Keratinocyte (primary cell): ENCODE measurements around the gene PGA4. TPM values are rescaled to one million over a fixed set of nuclear protein-coding genes. Genes with fewer than 3 reads are reported as not detected.
"Not testable (repeated sequence)": the region's sequence is repeated elsewhere in the genome, so short reads cannot be mapped to it uniquely, and the experiment has no call there.

ENCODE experiments used
- DNase-seq: peaks from one replicate; pipeline ENCODE4 v3.0.0-alpha.2; 2011; ENCODE audit warnings: low read depth, missing footprints, low spot score
- FAIRE-seq: peaks from 2 replicates; lab custom pipeline; 2011; peaks lifted over from hg19 to GRCh38; lab: Jason Lieb, UNC
- H2AFZ ChIP-seq: 2 replicates; pipeline ENCODE4 v1.6.0; 2012; ENCODE audit warnings: low read length, control low read depth, inconsistent platforms; ENCODE audit not compliant: control insufficient read depth
- H3K27ac ChIP-seq: 2 replicates; pipeline ENCODE4 v1.5.1; 2011; ENCODE audit warnings: low read length; ENCODE audit not compliant: control insufficient read depth, insufficient read depth
- H3K27me3 ChIP-seq: 3 replicates; pipeline ENCODE4 v1.6.0; 2011; ENCODE audit warnings: low read length; ENCODE audit not compliant: control insufficient read depth, insufficient read depth; ENCODE audit errors: extremely low read depth
- H3K36me3 ChIP-seq, 2 experiments: 2 replicates in 1 of 2; 3 replicates in 1 of 2; pipeline ENCODE4 v1.5.1; 2011; ENCODE audit warnings: low read length in 2 of 2, mild to moderate bottlenecking in 1 of 2; ENCODE audit not compliant: control insufficient read depth in 2 of 2, insufficient read depth in 2 of 2; ENCODE audit errors: extremely low read depth in 1 of 2
- H3K4me1 ChIP-seq: 3 replicates; pipeline ENCODE4 v1.5.1; 2011; ENCODE audit warnings: low read length; ENCODE audit not compliant: control insufficient read depth, insufficient read depth; ENCODE audit errors: extremely low read depth
- H3K4me2 ChIP-seq: 3 replicates; pipeline ENCODE4 v1.6.0; 2011; ENCODE audit warnings: low read depth, low read length; ENCODE audit not compliant: control insufficient read depth, insufficient read depth; ENCODE audit errors: extremely low read depth
- H3K4me3 ChIP-seq, 3 experiments: fragments of 200-600 bp in 1 of 3; sonication (generic) in 1 of 3; 2 replicates in 2 of 3; 3 replicates in 1 of 3; pipeline ENCODE4 v1.5.1; 2011 to 2016; ENCODE audit warnings: low read length in 3 of 3, mild to moderate bottlenecking in 3 of 3, control low read depth in 2 of 3, inconsistent platforms in 1 of 3, low read depth in 1 of 3, mixed read lengths in 1 of 3, mixed run types in 1 of 3, moderate library complexity in 1 of 3; ENCODE audit not compliant: control insufficient read depth in 2 of 3, insufficient read depth in 2 of 3; ENCODE audit errors: extremely low read depth in 1 of 3
- H3K79me2 ChIP-seq: 2 replicates; pipeline ENCODE4 v1.6.0; 2012; ENCODE audit warnings: low read length; ENCODE audit not compliant: control insufficient read depth, insufficient read depth
- H3K9ac ChIP-seq: 3 replicates; pipeline ENCODE4 v1.6.0; 2011; ENCODE audit warnings: low read length; ENCODE audit not compliant: control insufficient read depth, insufficient read depth; ENCODE audit errors: extremely low read depth
- H3K9me1 ChIP-seq: 3 replicates; pipeline ENCODE4 v1.6.0; 2011; ENCODE audit warnings: low read length; ENCODE audit not compliant: control insufficient read depth, insufficient read depth; ENCODE audit errors: extremely low read depth
- H3K9me3 ChIP-seq: 2 replicates; pipeline ENCODE4 v1.5.1; 2012; ENCODE audit warnings: low read depth, low read length; ENCODE audit not compliant: control insufficient read depth
- H4K20me1 ChIP-seq: 3 replicates; pipeline ENCODE4 v1.6.0; 2011; ENCODE audit warnings: low read length; ENCODE audit not compliant: control insufficient read depth, insufficient read depth; ENCODE audit errors: extremely low read depth
- CTCF ChIP-seq, 3 experiments: IDR thresholded peaks in 1 of 3; conservative IDR thresholded peaks in 1 of 3; optimal IDR thresholded peaks in 1 of 3; 2 replicates in 2 of 3; 3 replicates in 1 of 3; pipeline versions ENCODE3 to v1.5.1; 2011; ENCODE audit warnings: low read length in 3 of 3, mild to moderate bottlenecking in 3 of 3, moderate library complexity in 2 of 3, control low read depth in 1 of 3, inconsistent platforms in 1 of 3; ENCODE audit not compliant: insufficient read depth in 2 of 3; ENCODE audit errors: extremely low read depth in 1 of 3
- EZH2 ChIP-seq: IDR thresholded peaks from one replicate; pipeline ENCODE4 v1.6.1; 2012; ENCODE audit warnings: inconsistent platforms, mild to moderate bottlenecking, low read length, moderate library complexity
- dilution Hi-C: fragments of 300-500 bp; cut with MboI; formaldehyde crosslinking; loops from one replicate; pipeline ENCODE4 v1.7.0; 2020; ENCODE audit warnings: low sequenced_read_pairs; ENCODE audit not compliant: extremely low pct_ligation_motif_present
- polyA plus RNA-seq, 5 experiments: library from polyadenylated mRNA; depleted of rRNA in 3 of 5; stranded (reverse) in 3 of 5; stranded (forward) in 1 of 5; unstranded in 1 of 5; fragments of >200 nt; gene quantifications; 1 replicate in 1 of 5; 2 replicates in 3 of 5; 3 replicates in 1 of 5; pipeline versions ENCODE4 v1.2.1 to v1.2.3, GENCODE V29; 2011 to 2012; ENCODE audit warnings: missing spikeins in 2 of 5, low read depth in 1 of 5, low replicate concordance in 1 of 5

The PGA4 gene
- polyA plus RNA-seq, 1 donor (not counting 4 experiments of a cell fraction or from before 2014, with no cell fraction given), result not detected

DNA sequence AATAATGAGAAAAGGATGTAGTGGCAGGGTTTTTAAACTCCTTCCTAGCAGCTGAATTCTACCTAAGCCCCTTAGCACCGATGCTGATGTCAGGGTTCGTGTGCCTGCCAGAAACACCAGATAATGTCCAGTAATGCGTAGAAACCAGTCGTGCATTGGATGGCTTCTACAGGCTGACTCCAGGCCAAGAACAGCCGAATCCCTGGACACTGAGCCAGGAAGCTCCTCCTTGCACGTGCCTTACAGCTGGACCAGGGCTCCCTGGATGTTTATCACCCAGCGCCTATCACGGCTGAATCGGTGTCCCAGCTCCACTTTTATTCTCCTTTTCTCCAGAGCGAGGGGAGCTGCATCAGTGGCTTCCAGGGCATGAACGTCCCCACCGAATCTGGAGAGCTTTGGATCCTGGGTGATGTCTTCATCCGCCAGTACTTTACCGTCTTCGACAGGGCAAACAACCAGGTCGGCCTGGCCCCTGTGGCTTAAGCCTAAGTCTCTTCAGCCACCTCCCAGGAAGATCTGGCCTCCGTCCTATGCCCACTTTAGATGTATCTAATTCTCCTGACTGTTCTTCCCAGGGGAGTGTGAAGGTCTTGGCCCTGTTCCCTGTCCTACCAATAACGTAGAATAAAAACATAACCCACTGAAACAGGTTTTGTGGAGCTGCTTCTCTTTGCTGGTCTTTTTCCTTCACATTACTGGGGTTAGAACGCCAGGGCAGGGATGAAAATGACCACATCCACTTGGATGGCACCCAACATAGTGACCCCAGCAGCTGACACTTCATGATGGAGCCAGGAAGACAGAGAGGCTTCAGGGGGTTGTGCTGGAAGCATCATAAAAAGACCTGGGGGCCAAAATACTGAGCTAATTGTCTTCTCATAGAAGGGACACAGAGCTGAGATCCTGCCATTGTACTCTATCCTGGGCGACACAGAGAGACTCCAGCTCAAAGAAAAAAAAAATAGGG is 28.9 kb downstream of the PGA4 start:
- H3K9ac ChIP-seq, H3K4me1 ChIP-seq, H4K20me1 ChIP-seq, H2AFZ ChIP-seq, H3K4me3 ChIP-seq, H3K27ac ChIP-seq, H3K9me3 ChIP-seq, H3K4me2 ChIP-seq, H3K79me2 ChIP-seq, DNase-seq, H3K9me1 ChIP-seq, FAIRE-seq, H3K27me3 ChIP-seq, dilution Hi-C loops, H3K36me3 ChIP-seq: not testable (repeated sequence)

DNA sequence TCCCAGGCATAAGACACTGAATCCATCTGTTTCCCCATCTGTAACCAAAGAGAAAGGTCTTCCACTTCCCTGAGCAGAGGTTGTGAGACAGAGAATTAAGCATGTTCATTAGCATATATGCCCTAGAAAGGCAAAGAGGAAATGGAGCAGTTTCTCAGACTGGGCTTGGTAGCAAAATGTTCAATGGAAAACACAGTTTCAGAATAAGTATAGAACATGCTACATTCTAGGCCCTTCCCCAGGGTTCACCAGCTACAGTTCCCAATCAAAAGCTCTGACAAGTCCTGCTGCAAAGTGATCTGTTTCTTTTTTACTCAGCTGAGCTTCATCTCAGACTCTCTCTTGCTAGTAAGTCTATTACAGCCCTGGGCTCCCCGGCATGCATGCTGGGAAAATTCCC is 30.2 kb downstream of the PGA4 start:
- H3K27me3 ChIP-seq, H3K9me1 ChIP-seq, H3K4me1 ChIP-seq, H3K9ac ChIP-seq, DNase-seq, FAIRE-seq, H3K79me2 ChIP-seq, H4K20me1 ChIP-seq, dilution Hi-C loops, H3K4me3 ChIP-seq, H2AFZ ChIP-seq, H3K9me3 ChIP-seq, H3K4me2 ChIP-seq, H3K27ac ChIP-seq, H3K36me3 ChIP-seq: not testable (repeated sequence)

- Histone ChIP-seq H3K4me1 (no peaks in the 10 kb centered on the region), H3K27me3 (peaks cover 8% of the 10 kb centered on the region), H2AFZ (no peak overlapping the region), H3K27ac (no peak overlapping the region), H3K36me3 (no peaks in the 10 kb centered on the region), H3K4me2 (no peak overlapping the region), H3K9ac (no peak overlapping the region), H3K9me3 (no peaks in the 10 kb centered on the region), H3K9me1 (no peaks in the 10 kb centered on the region), H3K4me3 (no peak overlapping the region), H3K79me2 (no peaks in the 10 kb centered on the region), H4K20me1 (no peaks in the 10 kb centered on the region)
- dilution Hi-C loops, result no loop called here
- peak; percentile 9 for FAIRE-seq
- DNase-seq, result peak; percentile 35
- TF ChIP-seq CTCF (optimal IDR thresholded peaks at IDR 0.05 in 1 of 3, IDR thresholded peaks at IDR 0.05 in 1 of 3, conservative IDR thresholded peaks at IDR 0.05 in 1 of 3; ENCODE audit: extremely low read depth in 1 of 3, insufficient read depth in 2 of 3, low read length in 3 of 3), result peak; percentile 95 to 98 (median 96)
- no peak for TF ChIP-seq EZH2
Measured at GRCh38 chr11:61254403-61255025, 32.4 kb downstream of the PGA4 start.
